Fibroblast of lung (primary cell): ENCODE results near the gene ST6GALNAC1. TPM values are rescaled to one million over a fixed set of nuclear protein-coding genes. Genes with fewer than 3 reads are reported as not detected.

ENCODE experiments used
- DNase-seq, 2 donors: peaks; one replicate each; pipeline versions ENCODE4 v3.0.0 to v3.0.0-alpha.2; 2010; ENCODE audit warnings: low read depth in 2 of 2
- H2AFZ ChIP-seq: 2 replicates; pipeline ENCODE4 v1.5.1; 2012; ENCODE audit warnings: low read length, control low read depth, inconsistent platforms
- H3K27ac ChIP-seq: 2 replicates; pipeline ENCODE4 v1.5.1; 2011; ENCODE audit warnings: low read length, control low read depth; ENCODE audit not compliant: insufficient read depth
- H3K27me3 ChIP-seq: 2 replicates; pipeline ENCODE4 v1.5.1; 2011; ENCODE audit warnings: mild to moderate bottlenecking, low read length; ENCODE audit not compliant: control insufficient read depth, insufficient read depth
- H3K36me3 ChIP-seq: 2 replicates; pipeline ENCODE4 v1.5.1; 2011; ENCODE audit warnings: low read length; ENCODE audit not compliant: control insufficient read depth, insufficient read depth
- H3K4me1 ChIP-seq: 2 replicates; pipeline ENCODE4 v1.5.1; 2011; ENCODE audit warnings: low read length; ENCODE audit not compliant: control insufficient read depth, insufficient read depth; ENCODE audit errors: extremely low read depth
- H3K4me2 ChIP-seq: 2 replicates; pipeline ENCODE4 v1.5.1; 2011; ENCODE audit warnings: low read length, control low read depth; ENCODE audit not compliant: insufficient read depth; ENCODE audit errors: extremely low read depth
- H3K4me3 ChIP-seq, 4 experiments: fragments of 200-600 bp in 1 of 4; sonication (generic) in 1 of 4; replicated peaks in 1 of 4; 2 replicates each; pipeline ENCODE4 v1.5.1; 2011 to 2016; ENCODE audit warnings: low read length in 4 of 4, low read depth in 3 of 4, mild to moderate bottlenecking in 3 of 4, control low read depth in 2 of 4, inconsistent platforms in 1 of 4, mixed read lengths in 1 of 4; ENCODE audit not compliant: insufficient read depth in 1 of 4; ENCODE audit errors: control extremely low read depth in 1 of 4
- H3K79me2 ChIP-seq: 2 replicates; pipeline ENCODE4 v1.5.1; 2012; ENCODE audit warnings: mild to moderate bottlenecking, low read length, inconsistent platforms; ENCODE audit not compliant: control insufficient read depth, insufficient read depth
- H3K9ac ChIP-seq: 2 replicates; pipeline ENCODE4 v1.5.1; 2011; ENCODE audit warnings: mild to moderate bottlenecking, low read length, control low read depth; ENCODE audit not compliant: insufficient read depth
- H3K9me3 ChIP-seq: 2 replicates; pipeline ENCODE4 v1.5.1; 2012; ENCODE audit warnings: low read depth, low read length; ENCODE audit not compliant: control insufficient read depth, insufficient read depth
- H4K20me1 ChIP-seq: 2 replicates; pipeline ENCODE4 v1.5.1; 2011; ENCODE audit warnings: low read length; ENCODE audit not compliant: control insufficient read depth, insufficient read depth; ENCODE audit errors: extremely low read depth
- CTCF ChIP-seq, 2 donors: IDR thresholded peaks in 1 of 2; conservative IDR thresholded peaks in 1 of 2; 1 replicate in 1 of 2; 2 replicates in 1 of 2; pipeline ENCODE4 v1.5.1; 2011 to 2012; ENCODE audit warnings: low read length in 2 of 2, control low read depth in 1 of 2, inconsistent platforms in 1 of 2, low read depth in 1 of 2, mild to moderate bottlenecking in 1 of 2
- EZH2 ChIP-seq: IDR thresholded peaks from 2 replicates; pipeline ENCODE4 v1.5.1; 2012; ENCODE audit warnings: low read length, control low read depth, mild to moderate bottlenecking; ENCODE audit errors: missing control alignments
- polyA plus RNA-seq, 2 donors: library from polyadenylated mRNA; depleted of rRNA in 1 of 2; stranded (reverse) in 1 of 2; unstranded in 1 of 2; fragments of >200 nt; gene quantifications; 2 replicates each; pipeline ENCODE4 v1.2.1, GENCODE V29; 2011 to 2012; ENCODE audit warnings: missing spikeins in 1 of 2
- total RNA-seq: library from RNA; depleted of rRNA; stranded (reverse); fragments of >200 nt; gene quantifications from 2 replicates; pipeline ENCODE4 v1.2.1, GENCODE V29; 2014

Gene ST6GALNAC1
- total and polyA plus RNA-seq, 2 donors (not counting 1 experiment from before 2014, with no cell fraction given): not detected

GRCh38 chr17:76630151-76630550, 13.4 kb downstream of the ST6GALNAC1 start:
- Histone ChIP-seq H3K9me3 (no peaks in the 10 kb centered on the region), H3K79me2 (no peaks in the 10 kb centered on the region), H3K4me3 (no peak overlapping the region), H3K27me3 (peaks cover 7% of the 10 kb centered on the region), H3K9ac (no peak overlapping the region), H3K27ac (no peak overlapping the region), H3K4me2 (no peak overlapping the region), H4K20me1 (no peaks in the 10 kb centered on the region), H2AFZ (no peak overlapping the region), H3K4me1 (no peaks in the 10 kb centered on the region), H3K36me3 (no peaks in the 10 kb centered on the region)
- DNase-seq: no peak
- TF ChIP-seq CTCF (conservative IDR thresholded peaks at IDR 0.05 in 1 of 2, IDR thresholded peaks at IDR 0.05 in 1 of 2; ENCODE audit: low read depth in 1 of 2, low read length in 2 of 2) (no peak), EZH2 (no peak)

- no peaks in the 10 kb centered on the region for H4K20me1 ChIP-seq
- no peak overlapping the region for H3K4me3 ChIP-seq
- no peaks in the 10 kb centered on the region for H3K9me3 ChIP-seq
- TF ChIP-seq CTCF (conservative IDR thresholded peaks at IDR 0.05 in 1 of 2, IDR thresholded peaks at IDR 0.05 in 1 of 2; ENCODE audit: low read depth in 1 of 2, low read length in 2 of 2): no peak
- no peak for TF ChIP-seq EZH2
- H3K36me3 ChIP-seq: no peaks in the 10 kb centered on the region
- H3K9ac ChIP-seq: no peak overlapping the region
- H3K4me1 ChIP-seq: peaks cover 7% of the 10 kb centered on the region
- H2AFZ ChIP-seq: no peak overlapping the region
- peaks cover 7% of the 10 kb centered on the region for H3K27me3 ChIP-seq
- no peak overlapping the region for H3K4me2 ChIP-seq
- no peaks in the 10 kb centered on the region for H3K79me2 ChIP-seq
- no peak for DNase-seq
- H3K27ac ChIP-seq: no peak overlapping the region
These were observed 16.0 kb downstream of the ST6GALNAC1 start for GRCh38 chr17:76627510-76627909.

- H3K4me1 ChIP-seq: peaks cover 7% of the 10 kb centered on the region
- no peak overlapping the region for H3K27ac ChIP-seq
- no peak overlapping the region for H3K4me2 ChIP-seq
- DNase-seq: no peak
- H2AFZ ChIP-seq: no peak overlapping the region
- no peaks in the 10 kb centered on the region for H3K9me3 ChIP-seq
- H4K20me1 ChIP-seq: no peaks in the 10 kb centered on the region
- H3K27me3 ChIP-seq: peaks cover 7% of the 10 kb centered on the region
- no peak overlapping the region for H3K9ac ChIP-seq
- TF ChIP-seq CTCF (conservative IDR thresholded peaks at IDR 0.05 in 1 of 2, IDR thresholded peaks at IDR 0.05 in 1 of 2; ENCODE audit: low read depth in 1 of 2, low read length in 2 of 2) (no peak), EZH2 (no peak)
- no peak overlapping the region for H3K4me3 ChIP-seq
- H3K36me3 ChIP-seq: no peaks in the 10 kb centered on the region
- H3K79me2 ChIP-seq: no peaks in the 10 kb centered on the region
These were observed 17.1 kb downstream of the ST6GALNAC1 start for GRCh38 chr17:76626442-76626841.
